GM19328 (cell line): Measurements from ENCODE around the gene KCNIP1.

ENCODE experiments used
- ATAC-seq: cut with Tn5 transposase; IDR thresholded peaks from one replicate; pipeline ENCODE4 v1.9.1; 2021; ENCODE audit warnings: mild to moderate bottlenecking, moderate library complexity; ENCODE audit not compliant: unreplicated experiment

The KCNIP1 gene

DNA sequence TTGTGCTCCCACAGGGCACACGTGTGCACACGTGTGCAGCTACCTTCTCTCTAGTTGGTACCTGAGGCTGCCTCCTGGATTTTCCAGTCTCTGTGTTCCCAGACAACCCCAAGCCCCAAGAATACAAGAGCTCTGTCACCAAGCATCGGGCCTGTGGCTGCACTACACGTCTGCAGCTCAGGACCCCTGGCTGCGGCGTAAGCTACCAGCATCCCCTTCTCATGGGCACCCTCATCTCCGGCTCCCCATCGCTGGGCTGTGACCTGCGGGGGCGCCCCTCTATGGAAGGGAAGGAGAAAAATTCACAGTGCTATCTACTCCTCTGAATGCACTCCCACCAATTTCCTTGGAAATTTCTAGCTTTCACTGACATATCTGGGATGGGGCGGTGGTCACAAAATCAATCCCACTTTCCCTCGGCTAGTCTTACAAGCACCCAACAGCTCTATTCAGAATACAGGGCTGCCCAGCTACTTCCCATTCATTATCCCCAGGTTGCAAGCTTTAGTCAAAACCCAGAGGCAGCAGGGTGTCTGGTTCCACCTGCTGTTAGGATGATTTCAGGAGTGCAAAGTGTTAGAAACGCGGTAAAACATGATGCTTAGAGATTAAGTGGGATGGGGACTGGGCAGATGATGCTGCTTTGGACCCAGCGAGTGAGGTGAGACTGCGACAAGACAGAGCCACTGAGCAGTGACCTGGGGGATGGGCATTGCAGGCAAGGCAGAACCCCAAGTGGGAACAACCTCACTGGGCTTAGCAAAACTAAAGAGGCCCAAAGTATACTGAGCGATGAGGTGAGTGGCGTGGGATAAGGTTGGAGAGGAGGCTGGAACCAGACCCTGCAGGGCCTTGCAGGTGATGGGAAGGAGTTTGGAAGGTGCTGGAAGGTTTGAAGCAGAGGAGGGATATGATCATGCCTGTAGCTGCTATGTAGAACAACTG lies 121.7 kb downstream of the KCNIP1 start:
- ATAC-seq = no peak

DNA sequence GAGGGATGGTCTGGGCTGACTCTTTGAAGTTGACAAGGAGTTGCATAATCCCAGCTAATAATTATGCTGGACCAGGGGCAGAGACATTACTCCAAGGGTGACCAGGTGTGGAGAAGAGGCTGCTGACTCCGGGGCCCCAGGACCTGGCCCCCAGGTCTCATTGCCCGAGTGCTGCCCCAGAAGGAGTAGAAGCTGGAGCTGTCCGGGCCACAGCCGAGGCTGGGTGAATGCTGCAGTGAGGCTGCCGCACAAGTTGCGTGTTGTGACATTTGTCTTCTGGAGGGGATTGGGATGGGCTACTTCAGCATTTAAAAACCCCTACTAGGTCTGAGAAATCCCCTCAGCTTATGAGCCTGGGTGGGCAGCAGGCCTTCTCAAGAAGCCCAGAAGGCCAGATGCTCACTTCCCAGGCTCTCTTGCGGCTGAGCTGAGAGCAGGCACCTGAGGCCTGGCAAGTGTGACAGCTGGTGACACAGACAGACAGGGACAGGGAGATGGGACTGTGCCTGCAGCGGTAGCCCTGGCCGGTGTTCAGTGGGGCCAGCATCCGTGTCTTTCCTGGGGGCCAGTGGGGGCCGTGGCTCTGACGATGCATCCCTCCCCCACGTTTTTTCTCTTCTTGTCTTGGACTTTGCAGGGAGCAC lies 122.8 kb downstream of the KCNIP1 start:
- ATAC-seq = no peak

DNA sequence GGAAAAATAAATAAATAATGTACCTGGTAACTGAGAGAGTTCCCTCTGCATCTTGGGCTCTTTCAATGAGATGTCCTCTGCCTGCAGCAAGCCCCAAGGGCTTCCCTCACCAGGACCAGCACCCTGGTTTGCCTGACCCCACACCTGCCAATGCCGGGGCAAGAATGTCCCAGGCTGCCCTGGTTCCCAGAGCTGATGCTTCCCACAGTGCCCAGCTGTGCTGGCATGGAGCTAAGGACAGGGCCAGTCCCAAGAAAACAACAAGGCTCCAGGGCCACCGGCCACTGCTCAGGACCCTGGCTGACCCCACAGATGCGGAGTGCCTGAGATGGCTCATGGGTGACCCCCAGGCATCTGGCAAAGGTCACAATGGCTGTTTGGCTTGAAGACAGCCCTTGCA lies 123.5 kb downstream of the KCNIP1 start:
- no peak for ATAC-seq

DNA sequence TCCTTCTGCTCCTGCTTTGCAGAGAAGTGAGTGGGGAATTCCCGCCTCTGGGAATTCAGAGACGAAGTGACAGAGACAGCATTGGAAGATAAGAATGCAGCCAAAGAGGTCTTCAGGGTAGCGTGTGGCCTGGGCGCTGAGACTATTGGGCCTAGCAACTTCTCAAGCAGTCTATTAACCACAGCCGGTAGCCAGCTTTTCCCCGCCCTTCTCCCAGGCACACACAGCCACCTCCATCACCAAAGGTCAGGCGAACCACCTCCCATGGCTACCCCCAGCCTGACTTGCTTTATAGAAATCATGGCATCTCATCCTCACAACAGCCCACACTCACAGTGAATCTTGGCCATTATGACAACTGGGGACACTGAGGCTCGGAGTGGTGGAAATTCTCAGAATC lies 124.2 kb downstream of the KCNIP1 start:
- no peak for ATAC-seq

DNA sequence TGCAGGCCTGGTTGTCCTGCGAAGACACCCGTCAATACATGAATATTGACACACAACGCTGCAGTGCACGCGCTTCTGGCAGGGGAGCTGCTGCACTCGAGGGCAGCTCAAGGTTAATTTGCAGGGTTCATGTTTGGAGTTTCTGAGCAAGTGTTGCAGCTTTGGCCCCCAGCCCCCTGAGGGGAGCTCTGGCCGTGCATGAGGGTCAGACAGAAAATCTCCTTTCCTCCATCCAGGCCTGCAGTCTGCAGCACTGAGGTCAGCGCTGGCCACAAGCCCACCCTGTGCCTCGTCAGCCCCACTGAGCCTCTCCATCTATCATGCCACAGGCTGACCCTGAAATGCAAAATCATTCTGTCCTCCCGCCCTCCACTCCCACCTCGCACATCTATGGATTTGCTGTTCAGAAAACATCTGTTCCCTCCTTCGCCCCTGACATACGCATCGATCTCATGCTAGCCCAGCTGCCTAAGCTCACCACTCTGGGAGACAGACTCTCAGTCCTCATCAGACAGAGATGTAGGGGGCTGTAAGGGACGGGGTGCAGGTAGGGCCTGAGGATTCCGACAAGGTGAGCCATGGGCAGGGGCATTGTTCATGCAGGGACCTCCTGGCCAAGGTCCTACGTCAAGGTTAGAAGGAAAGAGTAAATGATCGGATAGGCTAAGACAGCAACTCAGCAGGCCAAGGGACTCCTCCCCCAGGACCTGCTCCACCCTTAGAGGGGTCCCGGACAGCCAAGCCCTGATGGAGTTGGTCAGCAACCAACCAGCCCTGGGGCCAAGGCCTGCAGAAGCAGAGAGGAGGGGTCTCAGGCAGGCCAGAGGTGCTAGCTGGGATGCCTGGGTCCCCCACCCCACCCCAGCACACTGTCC lies 125.1 kb downstream of the KCNIP1 start:
- no peak for ATAC-seq

DNA sequence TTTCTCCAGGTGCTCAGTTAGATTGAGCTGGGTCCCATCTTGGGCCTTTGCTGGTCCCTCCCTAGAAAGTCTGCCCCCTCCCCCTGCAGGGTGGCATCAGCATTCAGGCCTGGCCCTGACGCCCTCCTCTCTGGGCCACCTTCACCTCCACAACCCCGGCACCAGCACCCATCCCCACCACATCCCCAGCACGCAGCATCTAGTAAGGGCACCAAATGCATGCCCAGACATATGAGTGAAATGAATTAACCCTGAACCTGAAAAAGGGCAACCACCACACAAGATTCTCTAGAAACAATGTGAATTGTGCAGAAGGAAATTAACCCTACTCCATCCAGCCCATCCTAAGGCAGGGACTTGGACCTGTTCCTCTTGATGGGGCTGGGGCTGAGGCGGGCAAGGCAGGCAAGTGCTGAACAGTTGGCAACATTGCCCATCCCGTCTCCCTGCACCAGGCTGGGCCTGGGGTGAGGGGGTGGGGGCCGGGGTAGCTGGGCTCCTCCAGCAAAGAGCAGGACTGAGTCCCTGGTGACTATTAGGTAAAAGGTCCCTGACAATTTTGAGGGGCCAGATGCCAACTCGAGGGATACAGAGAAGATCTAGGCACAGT lies 125.9 kb downstream of the KCNIP1 start:
- no peak for ATAC-seq

DNA sequence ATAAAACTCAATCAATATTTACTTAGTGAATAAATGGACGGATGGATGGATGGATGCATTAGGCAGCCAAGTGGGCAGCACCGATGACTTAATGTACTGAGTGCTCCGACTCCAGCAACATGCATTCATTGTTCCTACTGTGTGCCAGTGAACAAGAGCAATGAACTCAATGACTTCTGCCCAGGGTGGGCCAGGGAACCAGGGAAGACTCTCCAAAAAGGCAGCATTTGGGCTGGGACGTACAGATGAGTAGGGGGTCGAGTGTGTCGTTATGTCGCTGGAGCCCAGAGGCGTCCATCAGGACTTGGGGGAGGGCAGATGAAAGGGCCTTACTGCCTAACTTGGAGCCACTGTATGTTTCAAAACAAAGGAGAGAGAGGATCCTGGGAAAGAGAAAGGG lies 126.4 kb downstream of the KCNIP1 start:
- no peak for ATAC-seq

DNA sequence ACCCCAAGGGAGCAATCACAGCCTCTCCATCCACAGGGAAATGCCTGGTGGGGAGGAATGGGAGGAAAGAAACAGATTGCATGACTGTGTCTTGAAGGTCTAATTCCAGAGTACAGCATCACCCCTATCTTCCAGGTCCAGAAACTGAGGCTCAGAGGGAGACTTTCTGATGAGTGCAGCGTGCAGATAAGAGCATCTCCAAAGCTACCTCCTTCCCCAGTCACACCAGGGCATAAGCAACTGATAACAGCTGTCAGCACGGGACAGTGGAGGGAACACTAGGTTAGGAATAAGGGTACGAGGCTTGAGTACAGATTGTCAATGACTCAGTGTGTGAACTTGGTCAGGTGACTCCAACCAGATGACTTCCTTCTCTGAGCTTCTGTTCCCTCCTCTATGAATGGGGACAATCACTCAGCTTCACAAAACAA lies 126.9 kb downstream of the KCNIP1 start:
- ATAC-seq = no peak

DNA sequence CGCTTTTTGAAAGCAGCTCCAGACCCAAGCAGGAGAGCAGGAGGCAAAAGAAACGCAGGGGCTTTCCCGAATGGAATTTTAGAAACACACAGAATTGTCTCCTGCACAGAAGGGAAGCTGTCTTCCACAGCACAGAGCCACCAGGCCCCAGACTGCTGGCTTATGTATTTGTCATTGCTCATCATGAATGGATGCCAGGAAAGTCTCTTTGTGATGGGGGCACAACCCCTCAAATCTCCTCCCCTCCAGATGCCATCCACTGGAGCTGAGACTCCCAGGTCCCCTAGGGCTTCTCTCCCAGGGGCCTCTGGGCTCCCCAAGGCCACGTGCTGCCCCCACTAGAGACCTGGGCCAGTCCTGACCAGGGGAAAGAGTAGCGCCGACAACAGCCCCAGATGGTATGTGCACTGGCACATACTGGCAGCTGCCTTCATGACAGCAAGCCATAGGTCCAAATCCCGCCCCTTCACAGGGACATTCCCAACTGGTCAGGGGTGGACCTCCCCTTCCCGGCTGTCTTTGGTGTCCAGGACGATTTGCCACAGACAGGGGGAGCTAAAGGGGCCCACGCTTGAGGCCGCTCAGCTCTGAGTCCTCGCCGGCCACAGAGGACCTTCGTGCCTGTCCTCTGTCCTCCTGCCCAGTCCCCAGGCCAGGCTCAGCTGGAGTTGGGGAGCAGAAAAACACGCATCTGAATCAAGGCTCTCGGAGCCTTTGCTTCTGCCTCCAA lies 127.8 kb downstream of the KCNIP1 start:
- no peak for ATAC-seq

DNA sequence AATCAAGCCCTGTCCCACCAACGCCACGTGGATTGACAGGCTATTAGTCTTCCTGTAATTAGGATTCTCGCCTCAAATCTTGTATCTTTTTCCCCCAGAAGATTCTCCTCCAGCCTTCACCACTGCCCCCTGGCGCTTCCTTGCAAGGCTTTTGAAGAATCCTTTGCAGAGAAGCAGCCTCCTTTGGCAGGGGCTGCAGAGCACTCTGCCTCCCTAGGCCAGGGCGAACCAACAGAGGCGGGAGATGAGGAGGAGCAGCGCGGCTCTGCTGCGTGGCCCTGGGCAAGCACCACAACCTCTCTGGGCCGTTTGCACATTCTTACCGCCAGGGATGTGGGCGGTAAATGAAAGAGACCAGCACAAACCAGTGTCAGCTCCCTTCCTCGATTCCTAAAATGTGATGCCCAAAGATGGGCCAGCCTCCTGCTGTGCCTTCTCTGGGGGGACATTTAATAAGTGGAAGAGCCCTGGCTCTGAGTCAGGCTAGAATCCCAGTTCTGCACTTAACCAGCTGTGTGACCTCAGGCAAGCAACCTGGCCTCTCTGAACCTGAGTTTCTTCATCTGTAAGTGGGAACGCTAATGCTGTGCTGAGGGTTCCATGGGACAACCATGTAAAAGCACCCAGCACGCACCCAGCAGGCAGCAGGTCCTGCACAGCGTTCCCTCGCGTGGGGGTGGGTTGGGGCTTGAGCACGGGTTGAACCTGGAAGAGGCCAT lies 128.6 kb downstream of the KCNIP1 start:
- ATAC-seq = no peak

DNA sequence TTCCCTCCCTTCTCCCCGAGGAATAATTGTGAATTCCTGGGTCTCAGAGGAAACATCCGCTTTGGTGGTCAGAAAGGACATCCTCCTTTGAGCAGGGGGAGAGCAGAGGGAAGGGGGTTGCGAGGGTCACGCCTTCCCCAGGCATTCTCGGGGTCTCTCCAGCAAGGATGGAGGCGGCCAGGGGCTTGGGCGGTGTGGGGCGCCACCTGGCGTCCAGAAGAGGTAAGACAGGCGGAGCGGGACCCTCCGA lies 129.1 kb downstream of the KCNIP1 start:
- ATAC-seq = no peak

DNA sequence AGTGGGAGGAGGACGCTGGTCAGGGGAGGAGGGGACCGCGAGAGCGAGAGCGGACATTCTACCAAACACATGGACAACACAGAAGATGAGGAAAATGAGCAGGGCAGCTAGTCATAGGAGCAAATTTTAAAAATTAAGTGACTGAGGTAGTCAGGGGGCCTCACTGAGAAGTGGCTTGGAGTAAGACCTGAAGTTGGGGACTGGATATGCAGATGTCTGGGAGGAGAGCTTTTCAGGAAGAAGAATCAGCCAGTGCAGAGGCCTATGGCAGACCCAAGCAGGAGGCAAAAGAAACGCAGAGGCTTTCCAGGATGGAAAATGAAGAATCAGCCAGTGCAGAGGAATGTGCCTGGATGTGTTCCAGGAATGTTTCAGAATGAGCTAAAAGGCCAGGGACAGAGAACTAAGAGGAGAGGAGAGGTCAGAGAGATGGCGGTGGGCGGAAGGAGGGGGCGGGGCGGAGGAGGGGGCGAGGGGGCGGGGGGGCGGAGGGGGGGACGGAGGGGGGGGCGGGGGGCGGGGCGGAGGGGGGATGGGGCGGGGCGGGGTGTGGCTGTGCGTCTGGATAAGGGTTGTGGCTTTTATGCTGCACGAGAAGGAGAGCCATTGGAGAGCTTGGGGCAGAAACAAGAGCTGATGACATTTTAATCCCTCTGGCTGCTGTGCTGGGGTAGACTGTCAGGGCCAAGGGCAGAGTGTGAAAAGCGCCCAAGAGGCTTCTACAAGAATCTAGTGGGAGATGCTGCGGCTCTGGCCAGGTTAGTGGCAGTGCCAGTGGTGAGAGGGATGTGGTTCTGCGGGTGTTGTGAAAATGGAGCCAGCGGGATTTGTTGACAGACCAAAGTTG lies 129.6 kb downstream of the KCNIP1 start:
- no peak for ATAC-seq

DNA sequence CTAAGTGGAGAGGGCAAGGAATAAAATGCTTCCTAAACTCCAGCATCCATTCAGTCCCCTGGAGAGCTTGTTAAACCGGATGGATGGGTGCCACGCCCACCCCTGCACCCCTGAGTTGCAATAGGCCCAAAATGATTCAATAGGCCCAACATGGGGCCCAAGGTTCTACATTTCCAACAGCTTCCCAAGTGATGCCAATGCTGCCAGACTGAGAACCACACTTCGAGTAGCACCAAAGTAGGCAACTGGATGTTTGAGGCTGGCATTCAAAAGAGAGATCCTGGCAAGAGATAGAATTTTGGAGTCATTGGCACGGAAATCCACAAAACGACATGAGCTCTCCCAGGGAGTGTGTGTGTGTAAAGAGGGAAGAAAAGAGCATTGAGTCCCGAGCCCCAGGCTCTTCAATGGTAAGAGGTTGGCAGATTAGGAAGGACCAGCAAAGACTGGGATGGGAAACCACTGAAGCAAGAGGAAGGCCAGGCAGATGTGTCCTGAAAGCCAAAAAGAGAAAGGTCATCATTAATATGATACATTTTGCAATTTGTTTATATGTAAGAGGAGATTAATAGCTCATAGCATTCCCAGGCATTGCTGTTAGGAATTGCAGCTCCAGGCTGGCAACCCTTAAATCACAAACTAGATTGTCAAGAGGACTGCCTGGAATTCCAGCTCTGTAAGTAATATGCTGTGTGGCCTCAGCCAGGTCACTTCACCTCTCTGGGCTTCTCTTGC lies 130.6 kb downstream of the KCNIP1 start:
- no peak for ATAC-seq

DNA sequence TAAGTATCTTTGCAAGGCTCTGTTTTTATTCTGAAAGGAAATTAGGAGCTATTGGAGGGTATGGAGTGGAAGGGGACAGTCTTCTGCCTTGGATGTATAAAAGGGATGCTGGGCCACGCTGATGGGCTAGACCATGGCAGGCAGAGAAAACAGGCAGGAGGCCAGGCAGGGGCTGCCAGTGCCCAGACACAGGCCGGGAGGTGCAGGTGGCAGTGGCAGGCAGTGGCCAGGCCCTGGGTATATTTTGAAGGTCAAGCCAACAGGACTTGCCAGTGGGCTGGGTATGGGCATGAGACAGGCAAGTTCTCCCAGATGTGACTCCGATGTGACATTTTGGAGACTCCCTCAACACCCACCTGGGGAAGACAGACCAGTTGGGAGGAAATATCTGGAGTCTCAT lies 131.9 kb downstream of the KCNIP1 start:
- ATAC-seq = no peak

DNA sequence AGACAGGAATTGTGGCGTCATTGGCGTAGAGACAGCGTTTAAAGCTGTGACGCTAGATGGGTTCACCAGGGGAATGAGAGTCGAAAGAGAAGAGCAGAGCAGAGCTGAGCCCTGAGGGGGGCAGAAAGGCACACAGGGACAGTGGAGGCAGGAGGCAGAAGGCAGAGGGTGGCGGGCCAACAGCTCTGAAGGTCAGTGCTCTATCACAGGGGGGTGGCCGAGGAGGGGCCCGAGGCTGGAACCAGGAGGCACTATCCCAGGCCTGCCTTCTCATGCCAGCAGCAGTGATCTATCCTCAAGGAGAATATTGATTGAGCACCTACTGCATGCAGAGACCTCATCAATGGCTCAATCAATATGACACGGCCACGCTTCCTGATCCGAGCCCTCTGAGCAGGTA lies 132.4 kb downstream of the KCNIP1 start:
- no peak for ATAC-seq

DNA sequence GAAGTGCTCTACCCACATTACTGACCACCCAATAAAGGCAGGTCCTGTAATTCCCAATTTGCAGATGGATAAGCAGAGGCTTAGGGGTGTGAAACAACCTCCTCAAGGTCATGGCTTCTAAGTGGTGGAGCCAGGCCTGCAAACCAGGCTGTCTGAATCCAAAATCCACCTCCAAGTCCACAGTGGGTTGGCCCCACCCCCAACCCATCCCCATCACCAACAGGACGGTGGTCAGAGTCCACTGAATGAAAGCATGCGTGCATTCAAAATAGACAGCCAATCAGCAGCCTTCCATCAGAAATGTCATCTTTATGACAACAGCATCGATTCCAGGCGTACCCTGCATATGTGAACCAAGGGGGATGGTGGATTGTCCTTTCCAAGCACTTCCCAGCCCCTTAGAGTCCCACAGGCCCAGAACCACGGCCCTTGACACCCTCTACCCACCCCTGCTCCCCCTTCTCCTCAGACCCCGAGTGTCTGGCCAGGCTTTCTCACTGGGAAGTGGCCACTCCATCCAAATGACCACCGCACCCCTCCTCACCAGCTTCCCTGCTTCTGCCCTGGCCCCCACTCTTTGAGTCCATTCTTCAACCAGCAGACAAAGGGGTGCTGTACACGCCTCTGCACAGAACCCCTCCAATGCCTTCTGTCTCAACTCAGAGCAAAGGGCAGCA lies 133.1 kb downstream of the KCNIP1 start:
- ATAC-seq = no peak

DNA sequence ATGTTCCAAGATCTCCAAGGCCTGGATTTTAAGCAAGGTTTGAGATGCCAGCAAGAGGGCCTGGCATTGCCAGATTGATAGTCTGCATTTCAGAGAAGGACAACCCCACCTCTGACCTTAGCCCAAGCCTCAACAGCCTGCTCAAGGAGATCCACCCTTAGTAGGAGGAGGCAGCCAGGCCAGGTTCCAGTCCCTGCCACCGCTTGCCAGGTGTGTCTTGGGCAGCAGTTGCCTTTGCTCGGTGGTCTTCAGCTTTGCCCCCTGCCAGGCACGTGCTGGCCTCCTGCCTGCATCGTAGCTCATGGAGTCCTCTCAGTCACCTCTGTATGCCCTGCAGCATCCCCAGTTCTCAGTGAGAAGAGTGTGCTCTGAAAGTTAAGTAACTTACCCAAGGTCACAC lies 134.2 kb downstream of the KCNIP1 start:
- no peak for ATAC-seq
